Activated CD8-positive, alpha-beta memory T cell treated with anti-CD3 and anti-CD28 coated beads, Interleukin-2, amount 50 U/mL, for 24 hours (primary cell): ENCODE measurements around the gene PARP3.
A peak's percentile ranks its signal among the peaks of the same experiment; 100 is the strongest.

Experiments
- DNase-seq: peaks from one replicate; pipeline ENCODE4 v3.0.0-alpha.2; 2020; ENCODE audit errors: extremely low read depth

Gene PARP3

GRCh38 chr3:51966922-51967383, 24.8 kb downstream of the PARP3 start:
- no peak for DNase-seq

- DNase-seq, result no peak
These were observed 25.4 kb downstream of the PARP3 start, which contains the start of gene PCBP4 for GRCh38 chr3:51967384-51968169. Gene PCBP4, minus strand, starts transcription at chr3:51967454. Its CDS starts 6,214 bp downstream, at chr3:51961240.

GRCh38 chr3:51968170-51968775, 26.1 kb downstream of the PARP3 start:
- DNase-seq, result no peak

- DNase-seq, result no peak
These were observed 26.9 kb downstream of the PARP3 start for GRCh38 chr3:51968883-51969678.

GRCh38 chr3:51969841-51970240, 27.7 kb downstream of the PARP3 start:
- no peak for DNase-seq

- no peak for DNase-seq
These were observed 28.6 kb downstream of the PARP3 start for GRCh38 chr3:51970606-51971300.

- no peak for DNase-seq
These were observed 29.2 kb downstream of the PARP3 start for GRCh38 chr3:51971350-51971749.

- DNase-seq, result no peak
These were observed 32.3 kb downstream of the PARP3 start for GRCh38 chr3:51974277-51974962.

- DNase-seq, result no peak
These were observed 33.0 kb downstream of the PARP3 start, which contains the start of gene ABHD14A for GRCh38 chr3:51974963-51975851. Gene ABHD14A, plus strand, starts transcription at chr3:51975064. Its CDS starts 72 bp downstream, at chr3:51975136.

- DNase-seq, result no peak
These were observed 33.8 kb downstream of the PARP3 start for GRCh38 chr3:51975852-51976549.

- DNase-seq, result no peak
These were observed 35.4 kb downstream of the PARP3 start for GRCh38 chr3:51977446-51978142.

- DNase-seq, result no peak
These were observed 36.0 kb downstream of the PARP3 start for GRCh38 chr3:51978143-51978502.

- no peak for DNase-seq
These were observed 38.1 kb downstream of the PARP3 start for GRCh38 chr3:51980253-51980652.

- DNase-seq, result no peak
These were observed 40.2 kb downstream of the PARP3 start for GRCh38 chr3:51982352-51982837.

- DNase-seq, result peak; percentile 64
These were observed 40.8 kb downstream of the PARP3 start, which contains the start of gene ACY1 for GRCh38 chr3:51982838-51983577. Gene ACY1, plus strand, starts transcription at chr3:51983535. Its CDS starts 530 bp downstream, at chr3:51984065.

- no peak for DNase-seq
These were observed 41.6 kb downstream of the PARP3 start for GRCh38 chr3:51983578-51984268.

- DNase-seq, result no peak
These were observed 42.1 kb downstream of the PARP3 start for GRCh38 chr3:51984269-51984647.
